HG03139 (cell line): ENCODE data around the gene DMAP1.

Source experiments
- ATAC-seq: cut with Tn5 transposase; IDR thresholded peaks from one replicate; pipeline ENCODE4 v1.9.1; 2021; ENCODE audit not compliant: unreplicated experiment

Gene DMAP1

GRCh38 chr1:44251989-44252671 is 38.9 kb downstream of the DMAP1 start:
- ATAC-seq, result no peak

GRCh38 chr1:44254392-44254910 is 41.2 kb downstream of the DMAP1 start:
- ATAC-seq, result no peak

- ATAC-seq, result no peak
These were observed 43.7 kb downstream of the DMAP1 start for GRCh38 chr1:44256762-44257554.

GRCh38 chr1:44259090-44259489 is 45.8 kb downstream of the DMAP1 start:
- no peak for ATAC-seq

- no peak for ATAC-seq
These were observed 47.5 kb downstream of the DMAP1 start for GRCh38 chr1:44260792-44261170.

- ATAC-seq, result no peak
These were observed 48.0 kb downstream of the DMAP1 start for GRCh38 chr1:44261171-44261817.

GRCh38 chr1:44261962-44262361 is 48.7 kb downstream of the DMAP1 start:
- ATAC-seq, result no peak

- ATAC-seq, result no peak
These were observed 49.1 kb downstream of the DMAP1 start for GRCh38 chr1:44262414-44262813.

- no peak for ATAC-seq
These were observed 49.7 kb downstream of the DMAP1 start for GRCh38 chr1:44262816-44263567.

GRCh38 chr1:44263568-44264450 is 50.5 kb downstream of the DMAP1 start:
- no peak for ATAC-seq

- ATAC-seq, result no peak
These were observed 51.1 kb downstream of the DMAP1 start for GRCh38 chr1:44264451-44264771.

- no peak for ATAC-seq
These were observed 52.5 kb downstream of the DMAP1 start for GRCh38 chr1:44265656-44266358.

- no peak for ATAC-seq
These were observed 53.4 kb downstream of the DMAP1 start for GRCh38 chr1:44266400-44267344.

GRCh38 chr1:44267438-44267837 is 54.2 kb downstream of the DMAP1 start:
- no peak for ATAC-seq

- ATAC-seq, result no peak
These were observed 54.8 kb downstream of the DMAP1 start for GRCh38 chr1:44268054-44268453.
